CD14-positive monocyte (primary cell): ENCODE data around the gene PTCH2. TPM values are rescaled to one million over a fixed set of nuclear protein-coding genes. Genes with fewer than 3 reads are reported as not detected.

ENCODE experiments used
- DNase-seq, 3 donors: peaks; one replicate each; pipeline ENCODE4 v3.0.0-alpha.2; 2011 to 2022
- H2AFZ ChIP-seq: 2 replicates; pipeline ENCODE4 v1.6.0; 2012; ENCODE audit warnings: mild to moderate bottlenecking, low read depth, low read length, inconsistent platforms; ENCODE audit not compliant: insufficient read depth, poor library complexity, severe bottlenecking
- H3K27ac ChIP-seq, 2 donors: 1 replicate in 1 of 2; 2 replicates in 1 of 2; pipeline ENCODE4 v1.5.1; 2012 to 2013; ENCODE audit warnings: low read length in 2 of 2, control low read depth in 1 of 2, inconsistent platforms in 1 of 2, low read depth in 1 of 2, mild to moderate bottlenecking in 1 of 2
- H3K27me3 ChIP-seq, 2 donors: one replicate each; pipeline versions ENCODE4 v1.6.0 to v1.6.1; 2011 to 2013; ENCODE audit warnings: low read length in 2 of 2; ENCODE audit not compliant: control insufficient read depth in 2 of 2, insufficient read depth in 2 of 2
- H3K36me3 ChIP-seq, 2 donors: replicated peaks in 1 of 2; 1 replicate in 1 of 2; 2 replicates in 1 of 2; pipeline versions ENCODE4 v1.5.1 to v1.6.1; 2012 to 2013; ENCODE audit warnings: low read length in 2 of 2, control low read depth in 1 of 2, inconsistent platforms in 1 of 2, mild to moderate bottlenecking in 1 of 2; ENCODE audit not compliant: insufficient read depth in 2 of 2, control insufficient read depth in 1 of 2
- H3K4me1 ChIP-seq, 2 donors: 1 replicate in 1 of 2; 2 replicates in 1 of 2; pipeline versions ENCODE4 v1.5.1 to v1.6.1; 2012 to 2013; ENCODE audit warnings: low read length in 2 of 2, control low read depth in 1 of 2, inconsistent platforms in 1 of 2, mild to moderate bottlenecking in 1 of 2, moderate library complexity in 1 of 2; ENCODE audit not compliant: insufficient read depth in 2 of 2, control insufficient read depth in 1 of 2
- H3K4me2 ChIP-seq: replicated peaks from 2 replicates; pipeline ENCODE3; 2012; ENCODE audit warnings: low read length, moderate library complexity, mild to moderate bottlenecking; ENCODE audit not compliant: poor library complexity, severe bottlenecking; ENCODE audit errors: extremely low read depth
- H3K4me3 ChIP-seq, 3 experiments: fragments of 200-600 bp in 1 of 3; sonication (generic) in 1 of 3; replicated peaks in 1 of 3; 1 replicate in 2 of 3; 2 replicates in 1 of 3; pipeline ENCODE4 v1.5.1; 2011 to 2013; ENCODE audit warnings: low read length in 3 of 3, mild to moderate bottlenecking in 3 of 3, control low read depth in 2 of 3, low read depth in 2 of 3, inconsistent platforms in 1 of 3, moderate library complexity in 1 of 3
- H3K79me2 ChIP-seq: 2 replicates; pipeline ENCODE4 v1.6.0; 2012; ENCODE audit warnings: mild to moderate bottlenecking, control low read depth, inconsistent platforms, low read length, moderate library complexity; ENCODE audit not compliant: insufficient read depth
- H3K9ac ChIP-seq: 2 replicates; pipeline ENCODE4 v1.6.0; 2017; ENCODE audit warnings: low read length, mild to moderate bottlenecking; ENCODE audit not compliant: insufficient read depth, poor library complexity, severe bottlenecking
- H3K9me3 ChIP-seq, 2 donors: replicated peaks in 1 of 2; 1 replicate in 1 of 2; 2 replicates in 1 of 2; pipeline versions ENCODE4 v1.5.1 to v1.6.1; 2012 to 2013; ENCODE audit warnings: low read length in 2 of 2, control low read depth in 1 of 2; ENCODE audit not compliant: control insufficient read depth in 1 of 2, insufficient read depth in 1 of 2
- H4K20me1 ChIP-seq: 2 replicates; pipeline ENCODE4 v1.6.0; 2012; ENCODE audit warnings: mild to moderate bottlenecking, low read length, control low read depth, moderate library complexity; ENCODE audit not compliant: insufficient read depth
- H3K27ac Mint-ChIP-seq, 7 donors: one replicate each; pipeline ENCODE4 v1.8.0; 2020; ENCODE audit warnings: mild to moderate bottlenecking in 7 of 7, mixed read lengths in 7 of 7, moderate library complexity in 6 of 7, inconsistent platforms in 2 of 7
- H3K27me3 Mint-ChIP-seq, 3 donors: one replicate each; pipeline ENCODE4 v1.8.0; 2021 to 2022; ENCODE audit warnings: low read depth in 3 of 3, mild to moderate bottlenecking in 3 of 3, mixed read lengths in 3 of 3, moderate library complexity in 3 of 3, inconsistent platforms in 1 of 3
- H3K36me3 Mint-ChIP-seq, 2 donors: one replicate each; pipeline ENCODE4 v1.8.0; 2020; ENCODE audit warnings: mixed read lengths in 2 of 2, inconsistent platforms in 1 of 2, mild to moderate bottlenecking in 1 of 2
- H3K4me1 Mint-ChIP-seq: one replicate; pipeline ENCODE4 v1.8.0; 2020; ENCODE audit warnings: mild to moderate bottlenecking, mixed read lengths
- H3K4me3 Mint-ChIP-seq, 2 donors: one replicate each; pipeline ENCODE4 v1.8.0; 2020; ENCODE audit warnings: mild to moderate bottlenecking in 2 of 2, mixed read lengths in 2 of 2, moderate library complexity in 1 of 2
- H3K9me3 Mint-ChIP-seq, 7 donors: one replicate each; pipeline ENCODE4 v1.8.0; 2020 to 2022; ENCODE audit warnings: mixed read lengths in 7 of 7, mild to moderate bottlenecking in 6 of 7, moderate library complexity in 6 of 7, inconsistent platforms in 2 of 7
- WGBS: methylation state at CpG from one replicate; pipeline ENCODE4 v1.1.5; 2013; ENCODE audit warnings: missing lambda C conversion rate; ENCODE audit not compliant: insufficient coverage; 5-methylcytosine and 5-hydroxymethylcytosine counted together
- intact Hi-C, 2 donors: fragments of 100-400 bp; cut with micrococcal nuclease; formaldehyde crosslinking; loops; one replicate each; pipeline versions ENCODE4 v1.15.0 to v1.15.1; 2023
- polyA plus RNA-seq, 3 donors: library from polyadenylated mRNA; depleted of rRNA in 1 of 3; unstranded in 2 of 3; stranded (reverse) in 1 of 3; fragments of 300-500 nt in 2 of 3; fragments of >200 nt in 1 of 3; fragmentation: Illumina TruSeq in 2 of 3; gene quantifications; 1 replicate in 2 of 3; 2 replicates in 1 of 3; pipeline ENCODE4 v1.2.3, GENCODE V29; 2012 to 2021
- TF ChIP-seq, protein P1 (sequence below): fragments of 200-600 bp; IDR thresholded peaks from one replicate; pipeline ENCODE4 v1.8.0; 2022; ENCODE audit warnings: antibody characterized with exemption, mild to moderate bottlenecking

Gene PTCH2
- polyA plus RNA-seq, 3 donors = 0.18 to 0.71 (median 0.22) TPM

DNA sequence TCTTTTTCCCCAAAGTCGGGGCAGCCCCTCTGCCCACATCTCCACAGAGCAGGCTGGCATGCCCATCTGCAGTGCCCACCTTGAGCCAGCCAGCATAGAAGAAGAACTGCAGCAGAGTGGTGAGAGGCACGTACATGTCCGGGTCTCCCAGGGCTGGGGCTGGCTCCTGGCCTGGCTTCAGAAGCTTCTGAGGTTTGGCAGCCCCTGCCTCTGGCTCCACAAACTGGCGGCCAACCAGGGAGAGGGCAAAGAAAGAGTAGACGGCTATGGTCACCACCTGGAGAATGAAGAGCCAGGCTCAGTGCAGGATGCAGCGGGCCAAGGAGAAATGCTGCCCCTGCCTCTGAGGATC lies 58.0 kb downstream of the PTCH2 start:
- Mint-ChIP-seq H3K36me3 (peaks cover 21 to 24% of the 10 kb centered on the region in 2 donors), H3K9me3 (peaks cover 0 to 2% (median 0%) of the 10 kb centered on the region in 7 donors), H3K27me3 (peaks cover 7 to 15% (median 12%) of the 10 kb centered on the region in 3 donors), H3K4me1 (peaks cover 26% of the 10 kb centered on the region), H3K4me3 (peak overlapping the region in 1 of 2 donors; percentile 16), H3K27ac (no peak overlapping the region)
- WGBS = 91% methylated on average over 6 of the region's 6 CpGs
- Histone ChIP-seq H4K20me1 (peaks cover 9% of the 10 kb centered on the region), H3K4me2 (no peak overlapping the region), H3K4me1 (peaks cover 23 to 24% of the 10 kb centered on the region in 2 donors), H3K27me3 (peaks cover 0 to 3% of the 10 kb centered on the region in 2 donors), H3K4me3 (peak overlapping the region in 1 of 3 experiments; percentile 65), H3K79me2 (no peaks in the 10 kb centered on the region), H3K9me3 (no peaks in the 10 kb centered on the region), H3K9ac (no peak overlapping the region), H3K27ac (no peak overlapping the region), H2AFZ (no peak overlapping the region), H3K36me3 (peaks cover 4 to 19% of the 10 kb centered on the region in 2 donors)
- intact Hi-C loops = loop anchor here (5.0 to 10.0 kb wide), 2 partner anchors 42 to 230 kb away; partner anchors contain the start of genes HECTD3 (in 1 of the 2) and UROD (in 1 of the 2)
- no peak for DNase-seq
- TF ChIP-seq, protein P1, sequence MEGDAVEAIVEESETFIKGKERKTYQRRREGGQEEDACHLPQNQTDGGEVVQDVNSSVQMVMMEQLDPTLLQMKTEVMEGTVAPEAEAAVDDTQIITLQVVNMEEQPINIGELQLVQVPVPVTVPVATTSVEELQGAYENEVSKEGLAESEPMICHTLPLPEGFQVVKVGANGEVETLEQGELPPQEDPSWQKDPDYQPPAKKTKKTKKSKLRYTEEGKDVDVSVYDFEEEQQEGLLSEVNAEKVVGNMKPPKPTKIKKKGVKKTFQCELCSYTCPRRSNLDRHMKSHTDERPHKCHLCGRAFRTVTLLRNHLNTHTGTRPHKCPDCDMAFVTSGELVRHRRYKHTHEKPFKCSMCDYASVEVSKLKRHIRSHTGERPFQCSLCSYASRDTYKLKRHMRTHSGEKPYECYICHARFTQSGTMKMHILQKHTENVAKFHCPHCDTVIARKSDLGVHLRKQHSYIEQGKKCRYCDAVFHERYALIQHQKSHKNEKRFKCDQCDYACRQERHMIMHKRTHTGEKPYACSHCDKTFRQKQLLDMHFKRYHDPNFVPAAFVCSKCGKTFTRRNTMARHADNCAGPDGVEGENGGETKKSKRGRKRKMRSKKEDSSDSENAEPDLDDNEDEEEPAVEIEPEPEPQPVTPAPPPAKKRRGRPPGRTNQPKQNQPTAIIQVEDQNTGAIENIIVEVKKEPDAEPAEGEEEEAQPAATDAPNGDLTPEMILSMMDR = no peak

DNA sequence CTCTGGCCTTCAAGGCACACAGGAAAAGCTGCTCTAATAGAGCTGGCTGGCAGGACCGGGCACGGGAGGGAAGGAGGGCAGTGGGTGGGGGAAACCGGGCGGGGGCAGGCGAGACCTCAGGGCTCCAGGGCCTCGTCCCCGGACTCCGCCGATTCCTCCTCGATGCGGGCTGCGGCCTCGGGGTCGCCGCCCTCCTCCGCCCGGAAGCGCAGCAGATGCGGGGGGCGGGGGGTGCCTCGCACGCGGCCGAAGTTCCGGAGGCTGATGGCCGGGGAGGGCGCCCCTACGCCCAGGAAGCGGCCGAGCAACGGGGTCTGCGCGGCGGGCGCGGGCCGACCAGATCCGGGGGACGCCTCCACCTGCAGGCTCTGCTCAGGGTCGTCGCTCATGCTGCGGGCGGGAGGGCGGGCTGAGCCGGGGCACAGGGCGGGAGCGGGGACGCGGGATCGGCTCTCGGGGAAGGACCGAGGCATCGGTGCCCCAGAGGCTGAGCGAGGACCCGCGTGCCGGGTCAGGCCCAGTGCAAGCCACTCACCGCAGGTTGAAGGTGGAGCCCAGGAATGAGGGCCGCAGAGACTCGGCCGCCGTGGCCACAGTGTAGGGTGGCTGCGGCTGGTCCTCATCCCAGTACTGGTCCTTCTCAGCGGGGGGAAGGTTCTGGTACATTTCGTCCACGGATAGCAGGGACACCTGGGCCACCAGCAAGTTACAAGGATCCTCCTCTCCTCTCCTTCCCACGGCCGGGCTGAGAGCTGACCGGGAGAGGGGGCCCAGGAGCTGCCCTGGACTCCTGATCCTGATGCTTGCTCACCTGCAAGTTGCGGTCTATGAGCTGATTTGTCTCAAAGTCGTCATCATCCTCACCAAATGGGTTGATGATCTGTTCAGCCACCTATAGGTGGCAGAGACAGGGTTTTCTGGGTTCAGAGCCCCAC lies 58.7 kb downstream of the PTCH2 start:
- DNase-seq = no peak
- Histone ChIP-seq H3K79me2 (no peaks in the 10 kb centered on the region), H3K36me3 (peaks cover 7 to 25% of the 10 kb centered on the region in 2 donors), H3K27me3 (peaks cover 0 to 3% of the 10 kb centered on the region in 2 donors), H3K27ac (no peak overlapping the region), H3K9me3 (no peaks in the 10 kb centered on the region), H2AFZ (peak overlapping the region; percentile 73), H3K9ac (peak overlapping the region; percentile 53), H3K4me2 (peak overlapping the region; percentile 74), H3K4me3 (peak overlapping the region; percentile 19 to 65 (median 20)), H4K20me1 (peaks cover 10% of the 10 kb centered on the region), H3K4me1 (peaks cover 23 to 24% of the 10 kb centered on the region in 2 donors)
- Mint-ChIP-seq H3K36me3 (peaks cover 28 to 29% of the 10 kb centered on the region in 2 donors), H3K4me3 (peak overlapping the region; percentile 55 to 75), H3K27ac (no peak overlapping the region), H3K4me1 (peaks cover 26% of the 10 kb centered on the region), H3K27me3 (peaks cover 7 to 15% (median 12%) of the 10 kb centered on the region in 3 donors), H3K9me3 (peaks cover 0 to 2% (median 0%) of the 10 kb centered on the region in 7 donors)
- intact Hi-C loops = loop anchor here (5.0 to 10.0 kb wide), 2 partner anchors 43 to 230 kb away; partner anchors contain the start of genes HECTD3 (in 1 of the 2) and UROD (in 1 of the 2)
- WGBS = 13% methylated on average over 55 of the region's 71 CpGs
- TF ChIP-seq, protein P1 = no peak
